SK-N-SH (cell line): ENCODE data around the gene ALDOA. TPM values are rescaled to one million over a fixed set of nuclear protein-coding genes. Genes with fewer than 3 reads are reported as not detected.

Experiments used
- CTCF ChIA-PET: fragments of 300-600, 350-600 bp; formaldehyde crosslinking; extraction: SDS; loops from one replicate; lab custom pipeline; 2021; lab: Yijun Ruan, JAX
- POLR2A ChIA-PET: fragments of 350-600 bp; sonication (Branson Sonifier 250); formaldehyde crosslinking; extraction: SDS; loops from one replicate; lab custom pipeline; 2020; ENCODE audit warnings: antibody characterized with exemption, inconsistent platforms; lab: Yijun Ruan, JAX
- DNase-seq: peaks from one replicate; pipeline ENCODE4 v3.0.0; 2012
- H2AFZ ChIP-seq: fragments of 200-600 bp; sonication (generic); 2 replicates; pipeline ENCODE4 v1.8.1; 2016; ENCODE audit warnings: antibody characterized with exemption, mild to moderate bottlenecking, low read depth
- H3F3A ChIP-seq: fragments of 200-600 bp; sonication (generic); replicated peaks from 2 replicates; pipeline ENCODE3; 2016; ENCODE audit warnings: antibody characterized with exemption, mild to moderate bottlenecking; ENCODE audit not compliant: insufficient read depth
- H3K27ac ChIP-seq, 2 experiments: fragments of 200-500 bp in 1 of 2; fragments of 200-600 bp in 1 of 2; sonication (Bioruptor generic) in 1 of 2; sonication (generic), shearing (Covaris generic) in 1 of 2; 2 replicates each; pipeline versions ENCODE4 v1.5.1 to v1.6.1; 2014 to 2016; ENCODE audit warnings: low read depth in 2 of 2, inconsistent platforms in 1 of 2, low read length in 1 of 2, mild to moderate bottlenecking in 1 of 2, mixed read lengths in 1 of 2
- H3K27me3 ChIP-seq: fragments of 200-600 bp; sonication (generic), shearing (Covaris generic); 2 replicates; pipeline ENCODE4 v1.6.1; 2016; ENCODE audit warnings: mixed run types; ENCODE audit not compliant: insufficient read depth
- H3K36me3 ChIP-seq, 2 experiments: fragments of 200-500 bp in 1 of 2; fragments of 200-600 bp in 1 of 2; sonication (Bioruptor generic) in 1 of 2; sonication (generic) in 1 of 2; replicated peaks in 1 of 2; 2 replicates each; pipeline versions ENCODE3 to v1.5.1; 2014 to 2016; ENCODE audit warnings: low read length in 1 of 2, mild to moderate bottlenecking in 1 of 2; ENCODE audit not compliant: insufficient read depth in 2 of 2, control insufficient read depth in 1 of 2
- H3K4me1 ChIP-seq, 2 experiments: fragments of 200-500 bp in 1 of 2; fragments of 200-600 bp in 1 of 2; sonication (Bioruptor generic) in 1 of 2; sonication (generic), shearing (Covaris generic) in 1 of 2; 2 replicates each; pipeline versions ENCODE4 v1.5.1 to v1.6.1; 2014 to 2016; ENCODE audit warnings: low read depth in 1 of 2, low read length in 1 of 2, mixed run types in 1 of 2; ENCODE audit not compliant: insufficient read depth in 2 of 2, control insufficient read depth in 1 of 2
- H3K4me2 ChIP-seq: fragments of 200-600 bp; sonication (generic), shearing (Covaris generic); 2 replicates; pipeline ENCODE4 v1.6.1; 2017; ENCODE audit warnings: mixed run types
- H3K4me3 ChIP-seq, 2 experiments: fragments of 200-500 bp in 1 of 2; fragments of 200-600 bp in 1 of 2; sonication (Bioruptor generic) in 1 of 2; sonication (generic), shearing (Covaris generic) in 1 of 2; 2 replicates each; pipeline versions ENCODE4 v1.5.1 to v1.8.1; 2014 to 2016; ENCODE audit warnings: low read depth in 2 of 2, inconsistent platforms in 1 of 2, low read length in 1 of 2, mild to moderate bottlenecking in 1 of 2, mixed read lengths in 1 of 2, moderate library complexity in 1 of 2
- H3K79me2 ChIP-seq: fragments of 200-600 bp; sonication (generic); 2 replicates; pipeline ENCODE4 v1.8.1; 2017; ENCODE audit warnings: mild to moderate bottlenecking; ENCODE audit not compliant: insufficient read depth
- H3K9ac ChIP-seq: fragments of 200-600 bp; sonication (generic); 2 replicates; pipeline ENCODE4 v1.6.1; 2017; ENCODE audit warnings: mixed run types
- H3K9me2 ChIP-seq: fragments of 200-600 bp; sonication (generic); 2 replicates; pipeline ENCODE4 v1.6.1; 2017; ENCODE audit warnings: mixed run types
- H3K9me3 ChIP-seq: fragments of 200-600 bp; sonication (generic); 2 replicates; pipeline ENCODE4 v1.6.1; 2017; ENCODE audit warnings: mixed run types, mild to moderate bottlenecking, moderate library complexity
- H4K20me1 ChIP-seq: fragments of 200-600 bp; sonication (generic); 2 replicates; pipeline ENCODE4 v1.6.1; 2017; ENCODE audit warnings: mild to moderate bottlenecking, mixed run types; ENCODE audit not compliant: insufficient read depth
- CHD2 ChIP-seq: fragments of 150-350 bp; IDR thresholded peaks from 2 replicates; pipeline ENCODE4 v1.6.1; 2018; ENCODE audit warnings: low read length; ENCODE audit not compliant: partially characterized antibody
- FOSL2 ChIP-seq: IDR thresholded peaks from 2 replicates; pipeline ENCODE4 v1.4.0; 2012; ENCODE audit warnings: low read depth, mild to moderate bottlenecking, moderate library complexity, borderline replicate concordance
- FOXM1 ChIP-seq: IDR thresholded peaks from 2 replicates; pipeline ENCODE4 v1.4.0; 2012; ENCODE audit warnings: low read depth, mild to moderate bottlenecking
- GABPA ChIP-seq: IDR thresholded peaks from 2 replicates; pipeline ENCODE4 v1.4.0; 2012; ENCODE audit warnings: low read depth, mild to moderate bottlenecking
- GATA2 ChIP-seq: sonication (generic); formaldehyde crosslinking; IDR thresholded peaks from 2 replicates; pipeline ENCODE4 v1.5.0; 2020; ENCODE audit warnings: mild to moderate bottlenecking, missing genetic modification reagents
- IRF3 ChIP-seq: fragments of 150-350 bp; IDR thresholded peaks from 2 replicates; pipeline ENCODE4 v1.6.1; 2016; ENCODE audit warnings: mild to moderate bottlenecking, low read depth, low read length
- JUND ChIP-seq: IDR thresholded peaks from 2 replicates; pipeline ENCODE4 v1.4.0; 2012
- MEF2A ChIP-seq: IDR thresholded peaks from 2 replicates; pipeline ENCODE4 v1.4.0; 2012; ENCODE audit warnings: low read depth, borderline replicate concordance
- MXI1 ChIP-seq: IDR thresholded peaks from 2 replicates; pipeline ENCODE4 v1.6.1; 2012; ENCODE audit warnings: mild to moderate bottlenecking, low read depth, low read length, improper control_type of control experiment
- NFIC ChIP-seq: IDR thresholded peaks from 2 replicates; pipeline ENCODE4 v1.4.0; 2012; ENCODE audit warnings: borderline replicate concordance
- POLR2AphosphoS5 ChIP-seq: IDR thresholded peaks from 2 replicates; pipeline ENCODE4 v1.6.1; 2012; ENCODE audit warnings: low read depth, low read length
- RXRA ChIP-seq: IDR thresholded peaks from 2 replicates; pipeline ENCODE4 v1.4.0; 2012; ENCODE audit warnings: low read depth, mild to moderate bottlenecking, borderline replicate concordance
- SIN3A ChIP-seq: IDR thresholded peaks from 2 replicates; pipeline ENCODE4 v1.6.1; 2012; ENCODE audit warnings: low read depth, mild to moderate bottlenecking, low read length, moderate library complexity, borderline replicate concordance
- TAF1 ChIP-seq: IDR thresholded peaks from 2 replicates; pipeline ENCODE4 v1.6.1; 2012; ENCODE audit warnings: low read depth, mild to moderate bottlenecking, low read length, moderate library complexity, borderline replicate concordance
- TEAD4 ChIP-seq: IDR thresholded peaks from 2 replicates; pipeline ENCODE4 v1.4.0; 2012; ENCODE audit warnings: mild to moderate bottlenecking, borderline replicate concordance; ENCODE audit not compliant: insufficient read depth
- USF1 ChIP-seq: IDR thresholded peaks from 2 replicates; pipeline ENCODE4 v1.4.0; 2012; ENCODE audit warnings: low read depth, borderline replicate concordance
- WGBS: methylation state at CpG from one replicate; pipeline ENCODE4 v1.1.6; 2017; ENCODE audit warnings: low lambda C conversion rate; 5-methylcytosine and 5-hydroxymethylcytosine counted together
- polyA plus RNA-seq, 3 experiments: library from polyadenylated mRNA; depleted of rRNA; stranded (reverse); fragments of >200 nt; gene quantifications; 2 replicates each; pipeline ENCODE4 v1.2.3, GENCODE V29; 2012
- TF ChIP-seq, protein P1 (sequence below): IDR thresholded peaks from 2 replicates; pipeline ENCODE4 v1.4.0; 2012; ENCODE audit warnings: low read depth, borderline replicate concordance
- TF ChIP-seq, protein P2 (sequence below): IDR thresholded peaks from 2 replicates; pipeline ENCODE4 v1.4.0; 2012; ENCODE audit warnings: low read depth
- TF ChIP-seq, protein P3 (sequence below): fragments of 150-350 bp; IDR thresholded peaks from 2 replicates; pipeline ENCODE4 v1.6.1; 2017; ENCODE audit warnings: antibody characterized with exemption, low read length, low read depth, borderline replicate concordance

Gene ALDOA
- polyA plus RNA-seq, 1 of the 3 experiments (the other 2 are of a cell fraction): 641 TPM

GRCh38 chr16:30025574-30025973 is 40.0 kb upstream of the ALDOA start:
- DNase-seq: no peak
- Histone ChIP-seq H2AFZ (no peak overlapping the region), H3K4me1 (peaks cover 0 to 21% of the 10 kb centered on the region in 2 experiments; a peak in 1 of 4 replicates), H3K4me3 (no peak overlapping the region), H3K79me2 (no peaks in the 10 kb centered on the region), H3K36me3 (no peaks in the 10 kb centered on the region), H3K27ac (no peak overlapping the region), H3K9me2 (no peaks in the 10 kb centered on the region), H3K9ac (no peak overlapping the region), H3K9me3 (no peaks in the 10 kb centered on the region), H3F3A (peaks cover 6% of the 10 kb centered on the region), H3K4me2 (no peak overlapping the region), H3K27me3 (no peaks in the 10 kb centered on the region), H4K20me1 (no peaks in the 10 kb centered on the region)
- ChIA-PET CTCF (no interaction called here), POLR2A (no interaction called here)
- TF ChIP-seq TEAD4: no peak
- no peak for TF ChIP-seq MEF2A
- no peak for TF ChIP-seq GABPA
- TF ChIP-seq FOXM1: no peak
- TF ChIP-seq RXRA: no peak
- no peak for TF ChIP-seq CHD2
- TF ChIP-seq SIN3A: no peak
- TF ChIP-seq GATA2: no peak
- TF ChIP-seq, protein P1, sequence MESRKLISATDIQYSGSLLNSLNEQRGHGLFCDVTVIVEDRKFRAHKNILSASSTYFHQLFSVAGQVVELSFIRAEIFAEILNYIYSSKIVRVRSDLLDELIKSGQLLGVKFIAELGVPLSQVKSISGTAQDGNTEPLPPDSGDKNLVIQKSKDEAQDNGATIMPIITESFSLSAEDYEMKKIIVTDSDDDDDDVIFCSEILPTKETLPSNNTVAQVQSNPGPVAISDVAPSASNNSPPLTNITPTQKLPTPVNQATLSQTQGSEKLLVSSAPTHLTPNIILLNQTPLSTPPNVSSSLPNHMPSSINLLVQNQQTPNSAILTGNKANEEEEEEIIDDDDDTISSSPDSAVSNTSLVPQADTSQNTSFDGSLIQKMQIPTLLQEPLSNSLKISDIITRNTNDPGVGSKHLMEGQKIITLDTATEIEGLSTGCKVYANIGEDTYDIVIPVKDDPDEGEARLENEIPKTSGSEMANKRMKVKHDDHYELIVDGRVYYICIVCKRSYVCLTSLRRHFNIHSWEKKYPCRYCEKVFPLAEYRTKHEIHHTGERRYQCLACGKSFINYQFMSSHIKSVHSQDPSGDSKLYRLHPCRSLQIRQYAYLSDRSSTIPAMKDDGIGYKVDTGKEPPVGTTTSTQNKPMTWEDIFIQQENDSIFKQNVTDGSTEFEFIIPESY: no peak
- TF ChIP-seq JUND: no peak
- TF ChIP-seq POLR2AphosphoS5: no peak
- no peak for TF ChIP-seq FOSL2
- TF ChIP-seq, protein P2, sequence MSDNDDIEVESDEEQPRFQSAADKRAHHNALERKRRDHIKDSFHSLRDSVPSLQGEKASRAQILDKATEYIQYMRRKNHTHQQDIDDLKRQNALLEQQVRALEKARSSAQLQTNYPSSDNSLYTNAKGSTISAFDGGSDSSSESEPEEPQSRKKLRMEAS: no peak
- no peak for TF ChIP-seq NFIC
- TF ChIP-seq IRF3: no peak
- 60% methylated on average over 7 of the region's 7 CpGs for WGBS

DNA sequence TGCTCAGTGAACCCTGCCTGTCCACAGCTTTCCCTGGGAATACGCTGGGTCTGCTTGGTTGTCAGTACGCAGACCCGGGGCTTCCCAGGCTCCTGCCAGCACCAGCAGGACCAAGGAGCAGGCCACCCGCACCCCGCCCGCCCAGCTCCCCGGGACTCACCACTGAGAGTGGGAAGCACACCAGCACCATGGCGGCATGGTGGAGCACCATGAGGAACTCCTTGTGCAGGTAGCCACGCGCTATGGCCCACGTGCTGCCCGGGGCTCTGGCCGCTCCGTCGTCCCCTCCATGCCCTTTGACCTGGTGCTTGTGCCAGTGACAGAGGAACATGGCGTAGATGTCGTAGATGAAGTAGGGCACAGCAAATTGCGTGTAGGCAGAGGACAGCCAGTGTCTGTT is 39.1 kb upstream of the ALDOA start:
- Histone ChIP-seq H3K9me2 (no peaks in the 10 kb centered on the region), H3K4me2 (no peak overlapping the region), H3K27ac (no peak overlapping the region), H3K9me3 (no peaks in the 10 kb centered on the region), H3F3A (peaks cover 6% of the 10 kb centered on the region), H3K4me1 (peaks cover 3 to 21% of the 10 kb centered on the region in 2 experiments; a peak in 2 of 4 replicates), H3K4me3 (no peak overlapping the region), H3K9ac (no peak overlapping the region), H2AFZ (no peak overlapping the region), H4K20me1 (no peaks in the 10 kb centered on the region), H3K79me2 (no peaks in the 10 kb centered on the region), H3K36me3 (no peaks in the 10 kb centered on the region), H3K27me3 (no peaks in the 10 kb centered on the region)
- 84% methylated on average over 6 of the region's 18 CpGs for WGBS
- DNase-seq: no peak
- CTCF ChIA-PET: no interaction called here
- TF ChIP-seq, protein P3, sequence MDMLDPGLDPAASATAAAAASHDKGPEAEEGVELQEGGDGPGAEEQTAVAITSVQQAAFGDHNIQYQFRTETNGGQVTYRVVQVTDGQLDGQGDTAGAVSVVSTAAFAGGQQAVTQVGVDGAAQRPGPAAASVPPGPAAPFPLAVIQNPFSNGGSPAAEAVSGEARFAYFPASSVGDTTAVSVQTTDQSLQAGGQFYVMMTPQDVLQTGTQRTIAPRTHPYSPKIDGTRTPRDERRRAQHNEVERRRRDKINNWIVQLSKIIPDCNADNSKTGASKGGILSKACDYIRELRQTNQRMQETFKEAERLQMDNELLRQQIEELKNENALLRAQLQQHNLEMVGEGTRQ: no peak
- TF ChIP-seq TAF1: no peak
- no peak for TF ChIP-seq TEAD4
- TF ChIP-seq USF1: no peak
- TF ChIP-seq GABPA: no peak
- no peak for TF ChIP-seq IRF3
- TF ChIP-seq MXI1: no peak
- POLR2A ChIA-PET: interaction anchor here (0.6 kb wide), 1 partner anchor 65 kb away, joined by 4 read pairs; the partner anchor contains the start of gene TMEM219
